ENCODE results near the gene MRPL40.

DNA sequence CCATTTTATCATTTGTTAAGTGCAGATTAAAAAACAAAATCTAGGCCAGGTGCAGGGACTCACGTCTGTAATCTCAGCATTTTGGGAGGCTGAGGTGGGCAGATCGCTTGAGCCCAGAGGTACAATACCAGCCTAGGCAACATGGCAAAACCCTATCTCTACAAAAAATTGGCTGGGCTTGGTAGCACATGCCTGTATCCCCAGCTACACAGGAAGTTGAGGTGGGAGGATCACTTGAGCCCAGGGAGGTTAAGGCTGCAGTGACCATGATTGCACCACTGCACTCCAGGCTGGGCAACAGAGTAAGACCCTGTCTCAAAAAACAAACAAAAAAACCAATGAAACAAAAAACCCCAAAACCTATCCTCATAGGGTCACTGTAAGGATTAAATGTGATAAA, 33.7 kb upstream of the MRPL40 start:
- no peak for TF ChIP-seq EZH2 (IDR thresholded peaks at IDR 0.05)
- TF ChIP-seq FOSL1 (IDR thresholded peaks at IDR 0.05; ENCODE audit: low read depth): no peak
- TF ChIP-seq, protein P1, sequence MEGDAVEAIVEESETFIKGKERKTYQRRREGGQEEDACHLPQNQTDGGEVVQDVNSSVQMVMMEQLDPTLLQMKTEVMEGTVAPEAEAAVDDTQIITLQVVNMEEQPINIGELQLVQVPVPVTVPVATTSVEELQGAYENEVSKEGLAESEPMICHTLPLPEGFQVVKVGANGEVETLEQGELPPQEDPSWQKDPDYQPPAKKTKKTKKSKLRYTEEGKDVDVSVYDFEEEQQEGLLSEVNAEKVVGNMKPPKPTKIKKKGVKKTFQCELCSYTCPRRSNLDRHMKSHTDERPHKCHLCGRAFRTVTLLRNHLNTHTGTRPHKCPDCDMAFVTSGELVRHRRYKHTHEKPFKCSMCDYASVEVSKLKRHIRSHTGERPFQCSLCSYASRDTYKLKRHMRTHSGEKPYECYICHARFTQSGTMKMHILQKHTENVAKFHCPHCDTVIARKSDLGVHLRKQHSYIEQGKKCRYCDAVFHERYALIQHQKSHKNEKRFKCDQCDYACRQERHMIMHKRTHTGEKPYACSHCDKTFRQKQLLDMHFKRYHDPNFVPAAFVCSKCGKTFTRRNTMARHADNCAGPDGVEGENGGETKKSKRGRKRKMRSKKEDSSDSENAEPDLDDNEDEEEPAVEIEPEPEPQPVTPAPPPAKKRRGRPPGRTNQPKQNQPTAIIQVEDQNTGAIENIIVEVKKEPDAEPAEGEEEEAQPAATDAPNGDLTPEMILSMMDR (IDR thresholded peaks at IDR 0.05 in 2 of 3, conservative IDR thresholded peaks at IDR 0.05 in 1 of 3; ENCODE audit: borderline replicate concordance in 1 of 3, insufficient read depth in 1 of 3, low read depth in 2 of 3, low read length in 2 of 3): no peak
